CD14-positive monocyte (primary cell): ENCODE measurements around the gene ZFPL1. TPM values are rescaled to one million over a fixed set of nuclear protein-coding genes. Genes with fewer than 3 reads are reported as not detected.

Experiments used
- DNase-seq, 3 donors: peaks; one replicate each; pipeline ENCODE4 v3.0.0-alpha.2; 2011 to 2022
- H2AFZ ChIP-seq: 2 replicates; pipeline ENCODE4 v1.6.0; 2012; ENCODE audit warnings: mild to moderate bottlenecking, low read depth, low read length, inconsistent platforms; ENCODE audit not compliant: insufficient read depth, poor library complexity, severe bottlenecking
- H3K27ac ChIP-seq, 2 donors: 1 replicate in 1 of 2; 2 replicates in 1 of 2; pipeline ENCODE4 v1.5.1; 2012 to 2013; ENCODE audit warnings: low read length in 2 of 2, control low read depth in 1 of 2, inconsistent platforms in 1 of 2, low read depth in 1 of 2, mild to moderate bottlenecking in 1 of 2
- H3K27me3 ChIP-seq, 2 donors: one replicate each; pipeline versions ENCODE4 v1.6.0 to v1.6.1; 2011 to 2013; ENCODE audit warnings: low read length in 2 of 2; ENCODE audit not compliant: control insufficient read depth in 2 of 2, insufficient read depth in 2 of 2
- H3K36me3 ChIP-seq, 2 donors: replicated peaks in 1 of 2; 1 replicate in 1 of 2; 2 replicates in 1 of 2; pipeline versions ENCODE4 v1.5.1 to v1.6.1; 2012 to 2013; ENCODE audit warnings: low read length in 2 of 2, control low read depth in 1 of 2, inconsistent platforms in 1 of 2, mild to moderate bottlenecking in 1 of 2; ENCODE audit not compliant: insufficient read depth in 2 of 2, control insufficient read depth in 1 of 2
- H3K4me1 ChIP-seq, 2 donors: 1 replicate in 1 of 2; 2 replicates in 1 of 2; pipeline versions ENCODE4 v1.5.1 to v1.6.1; 2012 to 2013; ENCODE audit warnings: low read length in 2 of 2, control low read depth in 1 of 2, inconsistent platforms in 1 of 2, mild to moderate bottlenecking in 1 of 2, moderate library complexity in 1 of 2; ENCODE audit not compliant: insufficient read depth in 2 of 2, control insufficient read depth in 1 of 2
- H3K4me2 ChIP-seq: replicated peaks from 2 replicates; pipeline ENCODE3; 2012; ENCODE audit warnings: low read length, moderate library complexity, mild to moderate bottlenecking; ENCODE audit not compliant: poor library complexity, severe bottlenecking; ENCODE audit errors: extremely low read depth
- H3K4me3 ChIP-seq, 3 experiments: fragments of 200-600 bp in 1 of 3; sonication (generic) in 1 of 3; replicated peaks in 1 of 3; 1 replicate in 2 of 3; 2 replicates in 1 of 3; pipeline ENCODE4 v1.5.1; 2011 to 2013; ENCODE audit warnings: low read length in 3 of 3, mild to moderate bottlenecking in 3 of 3, control low read depth in 2 of 3, low read depth in 2 of 3, inconsistent platforms in 1 of 3, moderate library complexity in 1 of 3
- H3K79me2 ChIP-seq: 2 replicates; pipeline ENCODE4 v1.6.0; 2012; ENCODE audit warnings: mild to moderate bottlenecking, control low read depth, inconsistent platforms, low read length, moderate library complexity; ENCODE audit not compliant: insufficient read depth
- H3K9ac ChIP-seq: 2 replicates; pipeline ENCODE4 v1.6.0; 2017; ENCODE audit warnings: low read length, mild to moderate bottlenecking; ENCODE audit not compliant: insufficient read depth, poor library complexity, severe bottlenecking
- H3K9me3 ChIP-seq, 2 donors: replicated peaks in 1 of 2; 1 replicate in 1 of 2; 2 replicates in 1 of 2; pipeline versions ENCODE4 v1.5.1 to v1.6.1; 2012 to 2013; ENCODE audit warnings: low read length in 2 of 2, control low read depth in 1 of 2; ENCODE audit not compliant: control insufficient read depth in 1 of 2, insufficient read depth in 1 of 2
- H4K20me1 ChIP-seq: 2 replicates; pipeline ENCODE4 v1.6.0; 2012; ENCODE audit warnings: mild to moderate bottlenecking, low read length, control low read depth, moderate library complexity; ENCODE audit not compliant: insufficient read depth
- H3K27ac Mint-ChIP-seq, 7 donors: one replicate each; pipeline ENCODE4 v1.8.0; 2020; ENCODE audit warnings: mild to moderate bottlenecking in 7 of 7, mixed read lengths in 7 of 7, moderate library complexity in 6 of 7, inconsistent platforms in 2 of 7
- H3K27me3 Mint-ChIP-seq, 3 donors: one replicate each; pipeline ENCODE4 v1.8.0; 2021 to 2022; ENCODE audit warnings: low read depth in 3 of 3, mild to moderate bottlenecking in 3 of 3, mixed read lengths in 3 of 3, moderate library complexity in 3 of 3, inconsistent platforms in 1 of 3
- H3K36me3 Mint-ChIP-seq, 2 donors: one replicate each; pipeline ENCODE4 v1.8.0; 2020; ENCODE audit warnings: mixed read lengths in 2 of 2, inconsistent platforms in 1 of 2, mild to moderate bottlenecking in 1 of 2
- H3K4me1 Mint-ChIP-seq: one replicate; pipeline ENCODE4 v1.8.0; 2020; ENCODE audit warnings: mild to moderate bottlenecking, mixed read lengths
- H3K4me3 Mint-ChIP-seq, 2 donors: one replicate each; pipeline ENCODE4 v1.8.0; 2020; ENCODE audit warnings: mild to moderate bottlenecking in 2 of 2, mixed read lengths in 2 of 2, moderate library complexity in 1 of 2
- H3K9me3 Mint-ChIP-seq, 7 donors: one replicate each; pipeline ENCODE4 v1.8.0; 2020 to 2022; ENCODE audit warnings: mixed read lengths in 7 of 7, mild to moderate bottlenecking in 6 of 7, moderate library complexity in 6 of 7, inconsistent platforms in 2 of 7
- WGBS: methylation state at CpG from one replicate; pipeline ENCODE4 v1.1.5; 2013; ENCODE audit warnings: missing lambda C conversion rate; ENCODE audit not compliant: insufficient coverage; 5-methylcytosine and 5-hydroxymethylcytosine counted together
- intact Hi-C, 2 donors: fragments of 100-400 bp; cut with micrococcal nuclease; formaldehyde crosslinking; loops; one replicate each; pipeline versions ENCODE4 v1.15.0 to v1.15.1; 2023
- polyA plus RNA-seq, 3 donors: library from polyadenylated mRNA; depleted of rRNA in 1 of 3; unstranded in 2 of 3; stranded (reverse) in 1 of 3; fragments of 300-500 nt in 2 of 3; fragments of >200 nt in 1 of 3; fragmentation: Illumina TruSeq in 2 of 3; gene quantifications; 1 replicate in 2 of 3; 2 replicates in 1 of 3; pipeline ENCODE4 v1.2.3, GENCODE V29; 2012 to 2021
- TF ChIP-seq, protein P1 (sequence below): fragments of 200-600 bp; IDR thresholded peaks from one replicate; pipeline ENCODE4 v1.8.0; 2022; ENCODE audit warnings: antibody characterized with exemption, mild to moderate bottlenecking

Gene ZFPL1
- polyA plus RNA-seq, 3 donors, result 25.1 to 41.1 (median 27.2) TPM

DNA sequence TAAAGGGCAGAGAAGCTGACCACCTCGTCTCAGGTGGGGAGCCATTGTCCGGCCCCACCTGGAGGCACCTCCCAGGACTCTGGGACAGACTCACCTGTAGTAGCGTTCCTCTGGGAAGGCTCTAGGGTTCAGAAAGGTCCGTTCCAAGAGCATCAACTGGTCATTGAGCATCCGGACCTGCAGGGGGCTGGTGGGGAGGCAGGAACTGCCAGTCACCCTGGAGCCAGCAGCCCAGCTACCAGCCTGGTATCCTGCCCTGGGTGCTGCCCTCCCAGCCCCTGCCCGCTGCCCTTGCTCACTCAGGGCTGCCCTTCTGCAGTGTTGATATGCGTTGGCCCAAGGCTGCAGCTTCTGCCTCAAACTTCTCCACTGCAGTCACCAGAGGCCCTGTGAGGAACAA is 38.3 kb upstream of the ZFPL1 start:
- peaks cover 4% of the 10 kb centered on the region for H4K20me1 ChIP-seq
- WGBS, result 83% methylated on average over 7 of the region's 7 CpGs
- Mint-ChIP-seq H3K4me1 (peaks cover 49% of the 10 kb centered on the region), H3K27me3 (peaks cover 0 to 10% (median 2%) of the 10 kb centered on the region in 3 donors), H3K9me3 (no peaks in the 10 kb centered on the region), H3K27ac (no peak overlapping the region), H3K36me3 (peaks cover 0 to 14% of the 10 kb centered on the region in 2 donors), H3K4me3 (no peak overlapping the region)
- H2AFZ ChIP-seq, result no peak overlapping the region
- H3K79me2 ChIP-seq, result peaks cover 29% of the 10 kb centered on the region
- no peaks in the 10 kb centered on the region for H3K9me3 ChIP-seq
- H3K27me3 ChIP-seq, result peaks cover 0 to 3% of the 10 kb centered on the region in 2 donors
- H3K9ac ChIP-seq, result no peak overlapping the region
- intact Hi-C loops, result no loop called here
- H3K36me3 ChIP-seq, result peaks cover 3 to 10% of the 10 kb centered on the region in 2 donors
- H3K27ac ChIP-seq, result no peak overlapping the region
- no peak for DNase-seq
- no peak overlapping the region for H3K4me2 ChIP-seq
- peaks cover 50 to 65% of the 10 kb centered on the region in 2 donors for H3K4me1 ChIP-seq
- TF ChIP-seq, protein P1, sequence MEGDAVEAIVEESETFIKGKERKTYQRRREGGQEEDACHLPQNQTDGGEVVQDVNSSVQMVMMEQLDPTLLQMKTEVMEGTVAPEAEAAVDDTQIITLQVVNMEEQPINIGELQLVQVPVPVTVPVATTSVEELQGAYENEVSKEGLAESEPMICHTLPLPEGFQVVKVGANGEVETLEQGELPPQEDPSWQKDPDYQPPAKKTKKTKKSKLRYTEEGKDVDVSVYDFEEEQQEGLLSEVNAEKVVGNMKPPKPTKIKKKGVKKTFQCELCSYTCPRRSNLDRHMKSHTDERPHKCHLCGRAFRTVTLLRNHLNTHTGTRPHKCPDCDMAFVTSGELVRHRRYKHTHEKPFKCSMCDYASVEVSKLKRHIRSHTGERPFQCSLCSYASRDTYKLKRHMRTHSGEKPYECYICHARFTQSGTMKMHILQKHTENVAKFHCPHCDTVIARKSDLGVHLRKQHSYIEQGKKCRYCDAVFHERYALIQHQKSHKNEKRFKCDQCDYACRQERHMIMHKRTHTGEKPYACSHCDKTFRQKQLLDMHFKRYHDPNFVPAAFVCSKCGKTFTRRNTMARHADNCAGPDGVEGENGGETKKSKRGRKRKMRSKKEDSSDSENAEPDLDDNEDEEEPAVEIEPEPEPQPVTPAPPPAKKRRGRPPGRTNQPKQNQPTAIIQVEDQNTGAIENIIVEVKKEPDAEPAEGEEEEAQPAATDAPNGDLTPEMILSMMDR, result no peak
- H3K4me3 ChIP-seq, result no peak overlapping the region

GRCh38 chr11:65047581-65048422 is 36.2 kb upstream of the ZFPL1 start:
- Histone ChIP-seq H3K27me3 (peaks cover 0 to 3% of the 10 kb centered on the region in 2 donors), H3K36me3 (peaks cover 3 to 10% of the 10 kb centered on the region in 2 donors), H3K4me1 (peaks cover 38 to 47% of the 10 kb centered on the region in 2 donors), H2AFZ (peak overlapping the region; percentile 95), H3K9ac (peak overlapping the region; percentile 56), H3K4me3 (peak overlapping the region; percentile 36 to 74 (median 60)), H3K79me2 (peaks cover 21% of the 10 kb centered on the region), H3K27ac (no peak overlapping the region), H3K9me3 (no peaks in the 10 kb centered on the region), H3K4me2 (peak overlapping the region; percentile 81), H4K20me1 (peaks cover 4% of the 10 kb centered on the region)
- TF ChIP-seq, protein P1, result no peak
- 16% methylated on average over 38 of the region's 56 CpGs for WGBS
- Mint-ChIP-seq H3K4me3 (peak overlapping the region; percentile 88 to 94), H3K27ac (peak overlapping the region in 2 of 7 donors; percentile 67 to 68), H3K36me3 (peaks cover 0 to 14% of the 10 kb centered on the region in 2 donors), H3K4me1 (peaks cover 37% of the 10 kb centered on the region), H3K9me3 (no peaks in the 10 kb centered on the region), H3K27me3 (peaks cover 0 to 10% (median 3%) of the 10 kb centered on the region in 3 donors)
- no peak for DNase-seq
- intact Hi-C loops, result no loop called here
